Lower lobe of right lung (tissue), 2 donors: Measurements from ENCODE around the gene ACTA2. TPM values are rescaled to one million over a fixed set of nuclear protein-coding genes. Genes with fewer than 3 reads are reported as not detected.

Experiments
- ATAC-seq, 2 donors: fragments of 200-7000 bp; cut with Tn5 transposase; one replicate each; pipeline ENCODE4 v1.9.1; 2020 to 2022; ENCODE audit warnings: mild to moderate bottlenecking in 2 of 2, moderate library complexity in 2 of 2
- DNase-seq: peaks from one replicate; pipeline ENCODE4 v3.0.0-alpha.2; 2020
- H3K27ac ChIP-seq: fragments of 200-600 bp; one replicate; pipeline ENCODE4 v1.8.0; 2022
- H3K27me3 ChIP-seq: fragments of 200-600 bp; one replicate; pipeline ENCODE4 v1.8.0; 2022; ENCODE audit warnings: low read depth
- H3K36me3 ChIP-seq: fragments of 200-600 bp; one replicate; pipeline ENCODE4 v1.8.0; 2022; ENCODE audit warnings: mild to moderate bottlenecking
- H3K4me1 ChIP-seq: fragments of 200-600 bp; one replicate; pipeline ENCODE4 v1.8.0; 2022
- H3K4me3 ChIP-seq: fragments of 200-600 bp; one replicate; pipeline ENCODE4 v1.8.0; 2022; ENCODE audit warnings: mild to moderate bottlenecking
- H3K9me3 ChIP-seq: fragments of 200-600 bp; one replicate; pipeline ENCODE4 v1.8.0; 2022
- intact Hi-C: fragments of 100-400 bp; cut with DNase I; formaldehyde crosslinking; loops from one replicate; pipeline ENCODE4 v1.11.0; 2022
- total RNA-seq: library from RNA; stranded (reverse); fragmentation: NEBNext Ultra II Directional; extraction: Animal tissue kit (Norgen Biotek cat#: 25700); gene quantifications from one replicate; pipeline ENCODE4 v1.2.1, GENCODE V29; 2021
- TF ChIP-seq, protein P1 (sequence below): fragments of 200-600 bp; IDR thresholded peaks from one replicate; pipeline ENCODE4 v1.8.0; 2022; ENCODE audit warnings: antibody characterized with exemption, mild to moderate bottlenecking
- donor health status: DM: no; HTN: yes; CAD: no; lungs with severe emphysema.

ACTA2 gene
- total RNA-seq, 1 donor from 2014 or later = 204 TPM

- intact Hi-C loops = no loop called here
- Histone ChIP-seq H3K9me3 (no peaks in the 10 kb centered on the region), H3K27ac (no peak overlapping the region), H3K4me3 (no peak overlapping the region), H3K36me3 (no peaks in the 10 kb centered on the region), H3K4me1 (peaks cover 15% of the 10 kb centered on the region), H3K27me3 (no peaks in the 10 kb centered on the region)
- TF ChIP-seq, protein P1, sequence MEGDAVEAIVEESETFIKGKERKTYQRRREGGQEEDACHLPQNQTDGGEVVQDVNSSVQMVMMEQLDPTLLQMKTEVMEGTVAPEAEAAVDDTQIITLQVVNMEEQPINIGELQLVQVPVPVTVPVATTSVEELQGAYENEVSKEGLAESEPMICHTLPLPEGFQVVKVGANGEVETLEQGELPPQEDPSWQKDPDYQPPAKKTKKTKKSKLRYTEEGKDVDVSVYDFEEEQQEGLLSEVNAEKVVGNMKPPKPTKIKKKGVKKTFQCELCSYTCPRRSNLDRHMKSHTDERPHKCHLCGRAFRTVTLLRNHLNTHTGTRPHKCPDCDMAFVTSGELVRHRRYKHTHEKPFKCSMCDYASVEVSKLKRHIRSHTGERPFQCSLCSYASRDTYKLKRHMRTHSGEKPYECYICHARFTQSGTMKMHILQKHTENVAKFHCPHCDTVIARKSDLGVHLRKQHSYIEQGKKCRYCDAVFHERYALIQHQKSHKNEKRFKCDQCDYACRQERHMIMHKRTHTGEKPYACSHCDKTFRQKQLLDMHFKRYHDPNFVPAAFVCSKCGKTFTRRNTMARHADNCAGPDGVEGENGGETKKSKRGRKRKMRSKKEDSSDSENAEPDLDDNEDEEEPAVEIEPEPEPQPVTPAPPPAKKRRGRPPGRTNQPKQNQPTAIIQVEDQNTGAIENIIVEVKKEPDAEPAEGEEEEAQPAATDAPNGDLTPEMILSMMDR = no peak
- no peak for ATAC-seq
- DNase-seq = no peak
These were observed 15.8 kb upstream of the ACTA2 start for GRCh38 chr10:88968391-88968790.

GRCh38 chr10:88966797-88967196, 14.2 kb upstream of the ACTA2 start:
- intact Hi-C loops = no loop called here
- no peak for ATAC-seq
- Histone ChIP-seq H3K4me1 (peaks cover 15% of the 10 kb centered on the region), H3K36me3 (no peaks in the 10 kb centered on the region), H3K27ac (no peak overlapping the region), H3K4me3 (no peak overlapping the region), H3K27me3 (no peaks in the 10 kb centered on the region), H3K9me3 (no peaks in the 10 kb centered on the region)
- TF ChIP-seq, protein P1 = no peak
- DNase-seq = no peak

DNA sequence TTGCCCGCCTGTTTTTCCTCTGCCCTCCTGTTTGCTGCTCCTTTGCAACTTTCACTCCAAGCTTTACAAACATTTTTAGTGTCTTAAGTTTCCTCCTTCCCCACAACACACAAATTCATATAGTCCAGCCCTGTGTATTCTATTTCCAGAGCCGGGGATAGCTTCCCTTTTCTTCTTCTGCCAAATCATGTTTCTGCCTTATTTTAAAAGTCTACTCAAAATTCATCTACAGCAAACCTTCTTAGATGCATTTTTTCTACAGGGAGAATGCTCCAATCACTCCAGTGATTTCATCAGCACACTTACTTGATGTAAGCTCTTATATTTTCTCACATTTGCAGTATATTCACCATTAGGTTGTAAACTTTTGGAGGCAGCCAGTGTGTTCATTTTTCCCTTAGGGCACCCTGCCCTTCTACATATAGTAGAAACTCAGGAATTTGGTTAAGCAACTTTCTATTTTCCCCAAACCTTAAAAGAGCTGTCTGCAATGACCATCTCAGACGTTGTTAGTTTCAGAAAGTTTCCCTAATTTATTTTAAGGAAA, 12.4 kb upstream of the ACTA2 start:
- H3K9me3 ChIP-seq = no peaks in the 10 kb centered on the region
- H3K36me3 ChIP-seq = no peaks in the 10 kb centered on the region
- peaks cover 15% of the 10 kb centered on the region for H3K4me1 ChIP-seq
- no peak overlapping the region for H3K27ac ChIP-seq
- no peaks in the 10 kb centered on the region for H3K27me3 ChIP-seq
- H3K4me3 ChIP-seq = no peak overlapping the region
- intact Hi-C loops = no loop called here
- ATAC-seq (no peak), DNase-seq (no peak)
- TF ChIP-seq, protein P1 = no peak

DNA sequence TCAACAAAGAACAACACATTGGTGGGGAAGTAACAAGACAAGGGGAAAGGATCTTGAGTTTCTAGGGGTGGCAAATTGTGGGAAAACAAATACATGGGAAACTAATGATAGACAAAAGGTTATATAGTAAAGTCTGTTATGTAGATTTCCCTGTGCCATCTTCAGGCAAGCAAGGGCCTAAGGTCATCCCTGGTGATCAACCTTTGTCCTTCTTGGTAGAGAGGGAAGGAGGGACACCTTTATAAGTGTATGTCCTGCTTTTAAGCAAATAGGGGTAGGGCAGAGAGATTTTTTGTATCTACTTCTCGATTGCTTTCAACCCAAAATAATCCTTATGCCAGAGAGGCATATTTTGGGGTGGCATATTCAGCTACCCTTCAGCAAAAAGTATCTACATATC, 11.8 kb upstream of the ACTA2 start:
- DNase-seq (no peak), ATAC-seq (no peak)
- H3K27me3 ChIP-seq = no peaks in the 10 kb centered on the region
- H3K36me3 ChIP-seq = no peaks in the 10 kb centered on the region
- TF ChIP-seq, protein P1 = no peak
- peaks cover 15% of the 10 kb centered on the region for H3K4me1 ChIP-seq
- H3K4me3 ChIP-seq = no peak overlapping the region
- intact Hi-C loops = no loop called here
- no peak overlapping the region for H3K27ac ChIP-seq
- H3K9me3 ChIP-seq = no peaks in the 10 kb centered on the region

GRCh38 chr10:88963318-88963717, 10.7 kb upstream of the ACTA2 start:
- intact Hi-C loops = no loop called here
- Histone ChIP-seq H3K27ac (no peak overlapping the region), H3K4me3 (no peak overlapping the region), H3K27me3 (no peaks in the 10 kb centered on the region), H3K4me1 (peaks cover 15% of the 10 kb centered on the region), H3K9me3 (no peaks in the 10 kb centered on the region), H3K36me3 (no peaks in the 10 kb centered on the region)
- DNase-seq (no peak), ATAC-seq (no peak)
- TF ChIP-seq, protein P1 = no peak

GRCh38 chr10:88962336-88962735, 9.8 kb upstream of the ACTA2 start:
- Histone ChIP-seq H3K4me3 (no peak overlapping the region), H3K4me1 (peaks cover 15% of the 10 kb centered on the region), H3K36me3 (no peaks in the 10 kb centered on the region), H3K27me3 (no peaks in the 10 kb centered on the region), H3K27ac (no peak overlapping the region), H3K9me3 (no peaks in the 10 kb centered on the region)
- DNase-seq (no peak), ATAC-seq (no peak)
- TF ChIP-seq, protein P1 = no peak
- intact Hi-C loops = no loop called here
